Gastrocnemius medialis (tissue), 4 donors: ENCODE measurements around the gene LCT. TPM values are rescaled to one million over a fixed set of nuclear protein-coding genes. Genes with fewer than 3 reads are reported as not detected.

Source experiments
- ATAC-seq, 2 donors: fragments of 150-250 bp; one replicate each; pipeline ENCODE4 v1.9.1; 2016
- DNase-seq, 2 donors: peaks; one replicate each; pipeline ENCODE4 v3.0.0-alpha.2; 2019
- H3K27ac ChIP-seq, 4 donors: fragments of 200-600 bp; sonication (generic); 1 replicate in 1 of 4; 2 replicates in 3 of 4; pipeline ENCODE4 v1.5.1; 2016 to 2018; ENCODE audit warnings: mild to moderate bottlenecking in 2 of 4, moderate library complexity in 1 of 4
- H3K27me3 ChIP-seq, 3 donors: fragments of 200-600 bp; sonication (generic) in 2 of 3; 1 replicate in 1 of 3; 2 replicates in 2 of 3; pipeline versions ENCODE4 v1.5.1 to v1.6.0; 2016 to 2019; ENCODE audit warnings: mild to moderate bottlenecking in 1 of 3, moderate library complexity in 1 of 3
- H3K36me3 ChIP-seq, 2 donors: fragments of 200-600 bp; sonication (generic) in 1 of 2; one replicate each; pipeline ENCODE4 v1.5.1; 2017 to 2018
- H3K4me1 ChIP-seq, 2 donors: fragments of 200-600 bp; sonication (generic) in 1 of 2; one replicate each; pipeline ENCODE4 v1.5.1; 2016 to 2017; ENCODE audit warnings: mild to moderate bottlenecking in 2 of 2
- H3K4me3 ChIP-seq, 4 donors: fragments of 200-600 bp; sonication (generic) in 3 of 4; 1 replicate in 1 of 4; 2 replicates in 3 of 4; pipeline ENCODE4 v1.5.1; 2016 to 2019; ENCODE audit warnings: mild to moderate bottlenecking in 2 of 4
- H3K9me3 ChIP-seq, 3 donors: fragments of 200-600 bp; sonication (generic) in 2 of 3; 1 replicate in 1 of 3; 2 replicates in 2 of 3; pipeline ENCODE4 v1.5.1; 2016 to 2019
- CTCF ChIP-seq, 5 experiments: fragments of 450-650 bp in 3 of 5; fragments of 200-600 bp in 2 of 5; sonication (generic) in 2 of 5; IDR thresholded peaks in 4 of 5; conservative IDR thresholded peaks in 1 of 5; 1 replicate in 4 of 5; 2 replicates in 1 of 5; pipeline ENCODE4 v1.5.1; 2016 to 2019; ENCODE audit warnings: antibody characterized with exemption in 5 of 5, mild to moderate bottlenecking in 3 of 5, moderate library complexity in 3 of 5
- POLR2A ChIP-seq, 2 donors: fragments of 450-650 bp; IDR thresholded peaks; one replicate each; pipeline ENCODE4 v1.6.1; 2017; ENCODE audit warnings: antibody characterized with exemption in 2 of 2, mild to moderate bottlenecking in 2 of 2, moderate library complexity in 2 of 2
- in situ Hi-C, 4 donors: fragments of 200-750 bp; cut with MboI; loops; one replicate each; pipeline versions ENCODE4 v1.15.0 to v1.8.0; 2017; ENCODE audit warnings: low sequenced_read_pairs in 4 of 4
- intact Hi-C: fragments of 100-400 bp; cut with DNase I; formaldehyde crosslinking; loops from one replicate; pipeline ENCODE4 v1.15.1; 2023; ENCODE audit warnings: low total_unique reads
- total RNA-seq, 4 donors: library from RNA; depleted of rRNA; stranded (reverse); fragments of >200 nt; gene quantifications; one replicate each; pipeline versions ENCODE4 v1.1.0 to v1.2.3, GENCODE V29; 2016

Gene LCT
- total RNA-seq, 4 donors from 2014 or later = 0.13 TPM; not detected in 3

DNA sequence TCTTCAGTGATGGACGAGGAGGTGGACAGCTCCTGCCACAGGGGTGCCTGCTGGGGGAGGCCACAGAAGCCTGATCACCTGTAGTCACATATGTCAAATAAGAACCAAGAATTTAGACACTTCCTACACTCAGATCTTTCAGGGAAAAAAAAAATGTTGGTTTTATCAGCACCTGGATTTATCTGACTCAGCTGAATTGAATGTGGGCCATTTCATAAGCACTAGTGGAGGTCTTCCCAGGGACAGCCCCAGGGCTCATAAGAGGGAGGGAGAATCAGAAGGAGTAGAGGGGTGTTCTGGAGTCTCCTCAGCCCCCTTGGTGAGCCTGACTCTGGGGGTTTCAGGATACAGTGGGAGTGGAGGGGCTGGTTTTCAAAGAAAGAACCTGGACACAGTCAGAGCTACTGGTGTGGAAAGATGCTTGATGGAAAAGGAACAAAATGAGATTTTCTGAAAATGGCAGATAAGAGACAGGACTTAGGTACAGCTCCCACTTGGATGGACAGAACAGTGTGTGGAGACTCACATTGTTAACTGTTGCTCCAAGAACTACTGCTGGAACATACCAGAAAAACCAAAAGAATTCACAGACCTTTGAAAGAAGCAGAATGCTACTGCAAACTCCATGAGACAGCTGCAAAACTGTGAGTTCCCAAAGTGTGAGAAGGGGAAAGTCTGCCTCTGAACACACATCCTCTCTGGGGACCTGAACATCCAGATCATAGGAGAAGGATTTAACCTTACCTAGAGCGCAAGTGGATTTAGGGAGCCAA lies 45.4 kb downstream of the LCT start:
- Histone ChIP-seq H3K36me3 (peaks cover 0 to 5% of the 10 kb centered on the region in 2 donors), H3K9me3 (no peaks in the 10 kb centered on the region), H3K4me1 (no peaks in the 10 kb centered on the region), H3K27me3 (no peaks in the 10 kb centered on the region), H3K4me3 (no peak overlapping the region), H3K27ac (no peak overlapping the region)
- ATAC-seq (no peak), DNase-seq (no peak)
- TF ChIP-seq POLR2A (IDR thresholded peaks at IDR 0.05) = no peak
- no peak for TF ChIP-seq CTCF (IDR thresholded peaks at IDR 0.05 in 4 of 5, conservative IDR thresholded peaks at IDR 0.05 in 1 of 5)
- in situ Hi-C loops (no loop called here), intact Hi-C loops (loop anchor here (10.0 kb wide), 1 partner anchor 787 kb away; no protein-coding TSS in a partner anchor)

DNA sequence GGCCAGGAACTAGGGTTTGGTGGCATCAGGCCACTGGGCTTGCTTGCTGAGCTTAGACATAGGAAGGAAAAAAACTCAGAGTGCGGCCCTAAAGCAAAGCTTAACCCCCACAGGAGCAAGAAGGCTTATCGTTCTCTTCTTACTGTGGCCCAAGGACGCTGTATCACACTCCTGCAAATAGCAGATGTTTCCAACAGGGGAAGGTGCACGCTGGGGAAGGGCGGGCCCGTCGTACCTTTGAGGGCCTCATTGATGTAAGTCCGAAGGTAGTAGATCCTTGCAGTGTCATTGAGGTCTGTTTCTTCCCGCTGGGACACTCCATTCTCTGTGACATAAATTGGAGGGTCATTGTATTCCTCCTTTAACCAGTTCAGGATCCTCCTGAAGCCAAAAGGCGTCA lies 46.6 kb downstream of the LCT start:
- H3K27me3 ChIP-seq = no peaks in the 10 kb centered on the region
- H3K36me3 ChIP-seq = peaks cover 0 to 14% of the 10 kb centered on the region in 2 donors
- in situ Hi-C loops = no loop called here
- no peaks in the 10 kb centered on the region for H3K4me1 ChIP-seq
- H3K9me3 ChIP-seq = no peaks in the 10 kb centered on the region
- no peak for ATAC-seq
- no peak for TF ChIP-seq CTCF (IDR thresholded peaks at IDR 0.05 in 4 of 5, conservative IDR thresholded peaks at IDR 0.05 in 1 of 5)
- no peak for TF ChIP-seq POLR2A (IDR thresholded peaks at IDR 0.05)
- DNase-seq = no peak
- intact Hi-C loops = loop anchor here (10.0 kb wide), 1 partner anchor 786 kb away; no protein-coding TSS in a partner anchor
- no peak overlapping the region for H3K4me3 ChIP-seq
- no peak overlapping the region for H3K27ac ChIP-seq

GRCh38 chr2:135786823-135787222 lies 50.2 kb downstream of the LCT start:
- Histone ChIP-seq H3K36me3 (peaks cover 8 to 50% of the 10 kb centered on the region in 2 donors), H3K4me3 (no peak overlapping the region), H3K27ac (no peak overlapping the region), H3K27me3 (no peaks in the 10 kb centered on the region), H3K4me1 (no peaks in the 10 kb centered on the region), H3K9me3 (no peaks in the 10 kb centered on the region)
- in situ Hi-C loops (no loop called here), intact Hi-C loops (no loop called here)
- no peak for DNase-seq
- no peak for TF ChIP-seq CTCF (IDR thresholded peaks at IDR 0.05 in 4 of 5, conservative IDR thresholded peaks at IDR 0.05 in 1 of 5)
- TF ChIP-seq POLR2A (IDR thresholded peaks at IDR 0.05) = no peak
- ATAC-seq = no peak

- H3K9me3 ChIP-seq = no peaks in the 10 kb centered on the region
- H3K27me3 ChIP-seq = no peaks in the 10 kb centered on the region
- ATAC-seq (no peak), DNase-seq (no peak)
- in situ Hi-C loops (no loop called here), intact Hi-C loops (no loop called here)
- no peak overlapping the region for H3K4me3 ChIP-seq
- TF ChIP-seq POLR2A (IDR thresholded peaks at IDR 0.05) (no peak), CTCF (IDR thresholded peaks at IDR 0.05 in 4 of 5, conservative IDR thresholded peaks at IDR 0.05 in 1 of 5) (no peak)
- H3K27ac ChIP-seq = no peak overlapping the region
- H3K4me1 ChIP-seq = no peaks in the 10 kb centered on the region
- peaks cover 11 to 68% of the 10 kb centered on the region in 2 donors for H3K36me3 ChIP-seq
Measured at GRCh38 chr2:135785032-135785431, 52.0 kb downstream of the LCT start.
